ENCODE measurements around the gene FOXO3B. TPM values are rescaled to one million over a fixed set of nuclear protein-coding genes. Genes with fewer than 3 reads are reported as not detected.
"Not testable (repeated sequence)": the region's sequence is repeated elsewhere in the genome, so short reads cannot be mapped to it uniquely, and the experiment has no call there.

The FOXO3B gene
- 0.93 TPM for total RNA-seq

GRCh38 chr17:18681767-18682571 lies at the start of gene FOXO3B:
TSS of gene FOXO3B (minus strand) at chr17:18682314. CDS start at chr17:18681651, 663 bp downstream.
- DNase-seq (ENCODE audit: low spot score) (peak; percentile 85), ATAC-seq (peak; percentile 96)

- not testable (repeated sequence) for ATAC-seq; DNase-seq (ENCODE audit: low spot score)
These were observed 41.4 kb upstream of the FOXO3B start for GRCh38 chr17:18723509-18723908.

GRCh38 chr17:18722612-18723011 lies 40.5 kb upstream of the FOXO3B start:
- not testable (repeated sequence) for DNase-seq (ENCODE audit: low spot score); ATAC-seq

GRCh38 chr17:18721775-18722547 lies 39.8 kb upstream of the FOXO3B start:
- peak; percentile 66 for ATAC-seq

GRCh38 chr17:18719428-18720110 lies 37.5 kb upstream of the FOXO3B start:
- ATAC-seq; DNase-seq (ENCODE audit: low spot score): not testable (repeated sequence)

More at GRCh38 chr17:18721775-18722547, 39.8 kb upstream of the FOXO3B start:
- DNase-seq (ENCODE audit: low spot score), result not testable (repeated sequence)

- DNase-seq (ENCODE audit: low spot score); ATAC-seq: not testable (repeated sequence)
These were observed 36.7 kb upstream of the FOXO3B start for GRCh38 chr17:18718643-18719427.

GRCh38 chr17:18712354-18712999 lies 30.4 kb upstream of the FOXO3B start:
- peak; percentile 98 for ATAC-seq
- peak; percentile 58 for DNase-seq (ENCODE audit: low spot score)

- not testable (repeated sequence) for DNase-seq (ENCODE audit: low spot score); ATAC-seq
These were observed 26.1 kb upstream of the FOXO3B start for GRCh38 chr17:18708215-18708614.

GRCh38 chr17:18705955-18706354 lies 23.8 kb upstream of the FOXO3B start:
- not testable (repeated sequence) for ATAC-seq; DNase-seq (ENCODE audit: low spot score)

- DNase-seq (ENCODE audit: low spot score); ATAC-seq: not testable (repeated sequence)
These were observed 16.5 kb upstream of the FOXO3B start for GRCh38 chr17:18698473-18699103.

GRCh38 chr17:18695143-18695542 lies 13.0 kb upstream of the FOXO3B start:
- DNase-seq (ENCODE audit: low spot score); ATAC-seq: not testable (repeated sequence)

GRCh38 chr17:18682668-18683067 lies 554 bp upstream of the FOXO3B start:
- peak; percentile 7 for ATAC-seq
- DNase-seq (ENCODE audit: low spot score), result not testable (repeated sequence)

- not testable (repeated sequence) for DNase-seq (ENCODE audit: low spot score); ATAC-seq
These were observed 4.7 kb downstream of the FOXO3B start for GRCh38 chr17:18677381-18677780.

- not testable (repeated sequence) for ATAC-seq; DNase-seq (ENCODE audit: low spot score)
These were observed 5.2 kb downstream of the FOXO3B start for GRCh38 chr17:18676928-18677327.

GRCh38 chr17:18672395-18673227 lies 9.5 kb downstream of the FOXO3B start:
- not testable (repeated sequence) for ATAC-seq; DNase-seq (ENCODE audit: low spot score)

GRCh38 chr17:18668625-18669024 lies 13.5 kb downstream of the FOXO3B start:
- not testable (repeated sequence) for DNase-seq (ENCODE audit: low spot score); ATAC-seq

GRCh38 chr17:18667535-18667934 lies 14.6 kb downstream of the FOXO3B start:
- not testable (repeated sequence) for ATAC-seq; DNase-seq (ENCODE audit: low spot score)

GRCh38 chr17:18666326-18666725 lies 15.8 kb downstream of the FOXO3B start:
- not testable (repeated sequence) for DNase-seq (ENCODE audit: low spot score); ATAC-seq

Measured in left lobe of liver (tissue), 2 donors.